HL-60 (cell line): ENCODE measurements around the gene TSPAN2.

ENCODE experiments used
- CTCF ChIP-seq: IDR thresholded peaks from one replicate; pipeline ENCODE4 v1.5.1; 2011; ENCODE audit warnings: low read length, control low read depth, inconsistent platforms; ENCODE audit not compliant: insufficient read depth
- GABPA ChIP-seq: IDR thresholded peaks from 2 replicates; pipeline ENCODE4 v1.6.1; 2012; ENCODE audit warnings: low read depth
- POLR2AphosphoS5 ChIP-seq: IDR thresholded peaks from 2 replicates; pipeline ENCODE4 v1.6.1; 2012; ENCODE audit warnings: low read depth
- REST ChIP-seq: IDR thresholded peaks from 2 replicates; pipeline ENCODE4 v1.6.1; 2012; ENCODE audit warnings: low read depth; ENCODE audit not compliant: insufficient replicate concordance
- SPI1 ChIP-seq: IDR thresholded peaks from 2 replicates; pipeline ENCODE4 v1.6.1; 2012; ENCODE audit warnings: low read depth, mild to moderate bottlenecking, borderline replicate concordance

GRCh38 chr1:115090540-115090939 is 1.2 kb upstream of the TSPAN2 start:
- TF ChIP-seq CTCF, result no peak
- TF ChIP-seq POLR2AphosphoS5, result no peak
- TF ChIP-seq SPI1, result no peak
- no peak for TF ChIP-seq REST
- no peak for TF ChIP-seq GABPA
